Heart left ventricle (tissue), 16 donors: ENCODE data around the gene XYLT1. TPM values are rescaled to one million over a fixed set of nuclear protein-coding genes. Genes with fewer than 3 reads are reported as not detected.

Experiments
- ATAC-seq, 4 donors: fragments of 200-7000 bp; cut with Tn5 transposase; one replicate each; pipeline ENCODE4 v1.9.1; 2020 to 2022; ENCODE audit warnings: moderate library complexity in 4 of 4, mild to moderate bottlenecking in 3 of 4, moderate number of reproducible peaks in 1 of 4
- DNase-seq, 5 donors: peaks; one replicate each; pipeline ENCODE4 v3.0.0-alpha.2; 2020
- H3K27ac ChIP-seq, 12 donors: fragments of 200-600 bp; sonication (generic) in 4 of 12; one replicate each; pipeline versions ENCODE4 v1.5.0 to v1.8.0; 2016 to 2022; ENCODE audit warnings: mild to moderate bottlenecking in 2 of 12
- H3K27me3 ChIP-seq, 9 donors: fragments of 200-600 bp; sonication (generic) in 2 of 9; one replicate each; pipeline versions ENCODE4 v1.5.1 to v1.8.0; 2016 to 2022; ENCODE audit warnings: mild to moderate bottlenecking in 3 of 9
- H3K36me3 ChIP-seq, 9 donors: fragments of 200-600 bp; sonication (generic) in 2 of 9; one replicate each; pipeline versions ENCODE4 v1.5.0 to v1.8.0; 2018 to 2022; ENCODE audit warnings: mild to moderate bottlenecking in 2 of 9
- H3K4me1 ChIP-seq, 12 donors: fragments of 200-600 bp; sonication (generic) in 4 of 12; one replicate each; pipeline versions ENCODE4 v1.5.0 to v1.8.0; 2016 to 2022; ENCODE audit warnings: mild to moderate bottlenecking in 3 of 12
- H3K4me3 ChIP-seq, 12 donors: fragments of 200-600 bp; sonication (generic) in 4 of 12; one replicate each; pipeline versions ENCODE4 v1.5.0 to v1.8.0; 2017 to 2022; ENCODE audit warnings: mild to moderate bottlenecking in 9 of 12, moderate library complexity in 4 of 12
- H3K9me3 ChIP-seq, 12 donors: fragments of 200-600 bp; sonication (generic) in 4 of 12; one replicate each; pipeline versions ENCODE4 v1.5.0 to v1.8.0; 2016 to 2022; ENCODE audit warnings: mild to moderate bottlenecking in 1 of 12
- CTCF ChIP-seq, 12 donors: fragments of 200-600 bp; sonication (generic) in 4 of 12; IDR thresholded peaks; one replicate each; pipeline versions ENCODE4 v1.5.0 to v1.8.0; 2018 to 2022; ENCODE audit warnings: antibody characterized with exemption in 12 of 12, mild to moderate bottlenecking in 5 of 12
- POLR2A ChIP-seq, 2 donors: fragments of 450-650 bp; IDR thresholded peaks; one replicate each; pipeline ENCODE4 v1.6.1; 2017; ENCODE audit warnings: antibody characterized with exemption in 2 of 2, mild to moderate bottlenecking in 2 of 2, moderate library complexity in 2 of 2
- WGBS, 4 donors: extraction: QIAGEN DNeasy Blood & Tissue Kit in 2 of 4; methylation state at CpG; one replicate each; pipeline versions ENCODE4 v1.1.5 to v1.1.7; 2013 to 2018; 5-methylcytosine and 5-hydroxymethylcytosine counted together
- intact Hi-C, 10 donors: fragments of 100-400 bp; cut with DNase I; formaldehyde crosslinking; loops; one replicate each; pipeline versions ENCODE4 v1.11.1 to v1.14.2; 2022
- polyA plus RNA-seq, 2 donors: library from polyadenylated mRNA; stranded (reverse); fragments of 200-250 nt; gene quantifications; one replicate each; pipeline ENCODE4 v1.2.3, GENCODE V29; 2013
- total RNA-seq, 9 donors: library from RNA; depleted of rRNA in 2 of 9; stranded (reverse); fragments of >200 nt in 2 of 9; fragmentation: NEBNext Ultra II Directional in 3 of 9; extraction: Animal tissue kit (Norgen Biotek cat#: 25700) in 3 of 9; gene quantifications; one replicate each; pipeline versions ENCODE4 v1.1.0 to v1.2.4, GENCODE V29; 2016 to 2023
- donor health status: ischemic (EF 13 %, LVEDD 7.1; RV severe dilation, severe dysfunction).
- donor health status: healthy with polysubstance abuse.
- donor health status: DM: no; HTN: yes; CAD: no.
- donor health status: DM: no; HTN: no; CAD: no.
- donor health status: ischemic (EF 25% LVEDD 6.9; RV normal size, moderate dysfunction).
- donor health status: ischemic (EF 25% LVEDD 5.7; RV mildly dilated, moderate dysfunction).
- donor health status: healthy.
- donor health status: DM: yes; HTN: yes; CAD: no.
- donor health status: ischemic (EF 35%, LVEDD 5.7; RV mildly dilated, moderate dysfunction).
- donor health status: nonischemic (EF 11% LVEDD 7.7; RV severe dilation, severe dysfunction).
- donor health status: DM: yes; HTN: yes; CAD: no.
- donor health status: PGD.
- donor health status: ischemic (EF 29% LVEDD 5.4; RV normal size, mild dysfunction).
- donor health status: nonischemic (EF 23%, LVEDD 6.1; RV moderate dilation, normal function).

Gene XYLT1
- total and polyA plus RNA-seq, 11 donors = 0.46 to 12.3 (median 2.4) TPM

- Histone ChIP-seq H3K36me3 (no peaks in the 10 kb centered on the region), H3K27me3 (peaks cover 0 to 18% (median 0%) of the 10 kb centered on the region in 9 donors), H3K9me3 (peaks cover 0 to 6% (median 0%) of the 10 kb centered on the region in 12 donors), H3K4me3 (no peak overlapping the region), H3K27ac (no peak overlapping the region), H3K4me1 (no peaks in the 10 kb centered on the region)
- TF ChIP-seq CTCF (IDR thresholded peaks at IDR 0.05) (no peak), POLR2A (IDR thresholded peaks at IDR 0.05) (no peak)
- DNase-seq (no peak), ATAC-seq (no peak)
- 77 to 84% (median 78%) methylated on average over 3 of the region's 3 CpGs for WGBS, 4 donors
- intact Hi-C loops = no loop called here
Measured at GRCh38 chr16:17497648-17498047, 26.9 kb upstream of the XYLT1 start.

- H3K36me3 ChIP-seq = no peaks in the 10 kb centered on the region
- H3K4me1 ChIP-seq = no peaks in the 10 kb centered on the region
- DNase-seq = no peak
- H3K27me3 ChIP-seq = peaks cover 0 to 15% (median 0%) of the 10 kb centered on the region in 9 donors
- intact Hi-C loops = no loop called here
- peaks cover 0 to 8% (median 0%) of the 10 kb centered on the region in 12 donors for H3K9me3 ChIP-seq
- TF ChIP-seq POLR2A (IDR thresholded peaks at IDR 0.05) (no peak), CTCF (IDR thresholded peaks at IDR 0.05) (no peak)
- no peak overlapping the region for H3K4me3 ChIP-seq
- no peak for ATAC-seq
- H3K27ac ChIP-seq = no peak overlapping the region
Measured at GRCh38 chr16:17496891-17497290, 26.1 kb upstream of the XYLT1 start.

GRCh38 chr16:17493012-17493411 lies 22.3 kb upstream of the XYLT1 start:
- H3K27me3 ChIP-seq = peaks cover 0 to 11% (median 0%) of the 10 kb centered on the region in 9 donors
- DNase-seq (no peak), ATAC-seq (no peak)
- H3K27ac ChIP-seq = no peak overlapping the region
- no peak overlapping the region for H3K4me3 ChIP-seq
- H3K36me3 ChIP-seq = no peaks in the 10 kb centered on the region
- H3K9me3 ChIP-seq = peaks cover 0 to 8% (median 0%) of the 10 kb centered on the region in 12 donors
- H3K4me1 ChIP-seq = no peaks in the 10 kb centered on the region
- intact Hi-C loops = no loop called here
- TF ChIP-seq POLR2A (IDR thresholded peaks at IDR 0.05) (no peak), CTCF (IDR thresholded peaks at IDR 0.05) (no peak)

GRCh38 chr16:17491140-17491662 lies 20.4 kb upstream of the XYLT1 start:
- Histone ChIP-seq H3K27ac (no peak overlapping the region), H3K4me1 (no peaks in the 10 kb centered on the region), H3K4me3 (no peak overlapping the region), H3K9me3 (peaks cover 0 to 8% (median 0%) of the 10 kb centered on the region in 12 donors), H3K27me3 (peaks cover 0 to 9% (median 0%) of the 10 kb centered on the region in 9 donors), H3K36me3 (no peaks in the 10 kb centered on the region)
- no peak for DNase-seq
- no peak for TF ChIP-seq CTCF (IDR thresholded peaks at IDR 0.05)
- no peak for TF ChIP-seq POLR2A (IDR thresholded peaks at IDR 0.05)
- 81 to 85% (median 83%) methylated on average over 4 of the region's 4 CpGs for WGBS, 4 donors
- ATAC-seq = no peak
- intact Hi-C loops = no loop called here
